Parathyroid adenoma (tissue), 2 donors: ENCODE results near the gene USHBP1.

Source experiments
- H2AFZ ChIP-seq: fragments of 300-600 bp; sonication (generic); one replicate; pipeline ENCODE4 v1.7.0; 2017; ENCODE audit warnings: antibody characterized with exemption, mild to moderate bottlenecking
- H3K27ac ChIP-seq: fragments of 300-600 bp; sonication (generic); one replicate; pipeline ENCODE4 v1.7.0; 2017
- H3K27me3 ChIP-seq: fragments of 300-600 bp; sonication (generic); one replicate; pipeline ENCODE4 v1.7.0; 2017; ENCODE audit warnings: low read length; ENCODE audit not compliant: control insufficient read depth, insufficient read depth
- H3K36me3 ChIP-seq: fragments of 300-600 bp; sonication (generic); one replicate; pipeline ENCODE4 v1.7.0; 2017; ENCODE audit warnings: low read length; ENCODE audit not compliant: control insufficient read depth, insufficient read depth
- H3K4me1 ChIP-seq: fragments of 300-600 bp; sonication (generic); one replicate; pipeline ENCODE4 v1.7.0; 2017; ENCODE audit warnings: control low read depth
- H3K4me2 ChIP-seq: fragments of 300-600 bp; sonication (generic); one replicate; pipeline ENCODE4 v1.7.0; 2017; ENCODE audit warnings: low read length
- H3K4me3 ChIP-seq: fragments of 300-600 bp; sonication (generic); one replicate; pipeline ENCODE4 v1.7.0; 2017; ENCODE audit warnings: low read depth, low read length
- H3K79me2 ChIP-seq: fragments of 300-600 bp; sonication (generic); one replicate; pipeline ENCODE4 v1.7.0; 2017; ENCODE audit warnings: control low read depth
- H3K9ac ChIP-seq: fragments of 300-600 bp; sonication (generic); one replicate; pipeline ENCODE4 v1.7.0; 2017; ENCODE audit warnings: mild to moderate bottlenecking
- H3K9me3 ChIP-seq: fragments of 300-600 bp; sonication (generic); one replicate; pipeline ENCODE4 v1.7.0; 2017; ENCODE audit warnings: low read length; ENCODE audit not compliant: control insufficient read depth
- TF ChIP-seq, protein P1 (sequence below): fragments of 300-600 bp; sonication (generic); IDR thresholded peaks from one replicate; pipeline ENCODE4 v1.7.0; 2017; ENCODE audit warnings: antibody characterized with exemption, mild to moderate bottlenecking
- donor health status: primary hyperparathyroidism.

Gene USHBP1

DNA sequence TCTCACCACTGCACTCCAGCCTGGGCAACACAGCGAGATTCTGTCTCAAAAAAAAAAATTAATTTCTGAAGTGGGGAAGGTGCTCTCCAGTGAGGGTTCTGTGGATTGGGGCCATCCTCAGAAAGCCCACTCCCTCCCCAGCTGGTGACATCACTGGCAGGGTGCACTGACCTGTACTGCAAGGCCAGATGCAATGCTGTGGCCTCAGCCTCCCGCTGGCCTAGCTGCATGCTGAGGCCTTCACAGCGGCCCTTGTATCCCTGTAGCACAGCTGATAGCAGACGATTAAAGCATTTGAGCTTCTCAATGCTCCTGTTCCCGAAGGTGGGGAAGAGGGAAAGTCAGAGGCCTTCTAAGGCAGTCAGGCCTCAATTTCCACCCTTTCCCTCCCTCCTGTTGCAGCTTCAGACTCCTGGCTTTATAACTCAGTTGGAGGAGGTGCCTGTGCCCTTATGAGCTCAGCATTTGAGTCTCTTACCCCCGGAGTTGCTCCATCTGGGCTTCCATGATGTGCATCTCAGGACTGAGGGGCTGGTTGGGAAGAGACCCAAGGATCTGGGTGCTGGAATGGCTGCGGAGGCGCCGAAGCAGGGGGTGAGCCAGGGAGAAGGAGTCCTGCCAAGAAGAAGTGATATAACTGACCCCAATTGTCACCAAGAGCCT, 5.3 kb downstream of the USHBP1 start:
- Histone ChIP-seq H3K4me2 (no peak overlapping the region), H3K4me1 (no peaks in the 10 kb centered on the region), H3K27me3 (no peaks in the 10 kb centered on the region)

DNA sequence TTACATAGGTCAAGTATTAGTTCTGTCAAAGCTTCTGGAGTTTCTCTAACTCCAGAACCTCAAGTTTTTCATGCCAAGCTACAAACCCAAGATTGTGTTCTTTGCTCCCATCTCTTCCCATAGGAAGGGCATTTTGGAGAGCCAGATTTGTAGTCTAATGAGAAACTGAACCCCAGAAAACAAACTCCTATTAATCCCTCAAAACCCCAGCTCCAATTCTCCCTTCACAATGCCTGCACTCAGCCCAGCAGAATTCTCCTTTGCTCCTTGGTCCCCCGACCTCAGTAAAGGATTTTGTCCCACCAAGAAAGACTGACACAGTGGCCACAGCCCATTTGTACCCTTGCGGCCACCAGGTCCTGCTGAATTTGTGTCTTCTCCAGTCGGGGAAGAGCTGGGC, 8.4 kb downstream of the USHBP1 start:
- Histone ChIP-seq H3K79me2 (no peaks in the 10 kb centered on the region), H2AFZ (no peak overlapping the region), H3K27me3 (no peaks in the 10 kb centered on the region), H3K27ac (no peak overlapping the region), H3K9me3 (no peaks in the 10 kb centered on the region), H3K4me3 (no peak overlapping the region), H3K36me3 (no peaks in the 10 kb centered on the region), H3K9ac (no peak overlapping the region), H3K4me1 (no peaks in the 10 kb centered on the region), H3K4me2 (no peak overlapping the region)
- TF ChIP-seq, protein P1, sequence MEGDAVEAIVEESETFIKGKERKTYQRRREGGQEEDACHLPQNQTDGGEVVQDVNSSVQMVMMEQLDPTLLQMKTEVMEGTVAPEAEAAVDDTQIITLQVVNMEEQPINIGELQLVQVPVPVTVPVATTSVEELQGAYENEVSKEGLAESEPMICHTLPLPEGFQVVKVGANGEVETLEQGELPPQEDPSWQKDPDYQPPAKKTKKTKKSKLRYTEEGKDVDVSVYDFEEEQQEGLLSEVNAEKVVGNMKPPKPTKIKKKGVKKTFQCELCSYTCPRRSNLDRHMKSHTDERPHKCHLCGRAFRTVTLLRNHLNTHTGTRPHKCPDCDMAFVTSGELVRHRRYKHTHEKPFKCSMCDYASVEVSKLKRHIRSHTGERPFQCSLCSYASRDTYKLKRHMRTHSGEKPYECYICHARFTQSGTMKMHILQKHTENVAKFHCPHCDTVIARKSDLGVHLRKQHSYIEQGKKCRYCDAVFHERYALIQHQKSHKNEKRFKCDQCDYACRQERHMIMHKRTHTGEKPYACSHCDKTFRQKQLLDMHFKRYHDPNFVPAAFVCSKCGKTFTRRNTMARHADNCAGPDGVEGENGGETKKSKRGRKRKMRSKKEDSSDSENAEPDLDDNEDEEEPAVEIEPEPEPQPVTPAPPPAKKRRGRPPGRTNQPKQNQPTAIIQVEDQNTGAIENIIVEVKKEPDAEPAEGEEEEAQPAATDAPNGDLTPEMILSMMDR: no peak

More for the DNA sequence above, 5.3 kb downstream of the USHBP1 start:
- TF ChIP-seq, protein P1: no peak
- Histone ChIP-seq H3K9me3 (no peaks in the 10 kb centered on the region), H3K4me3 (no peak overlapping the region), H2AFZ (no peak overlapping the region), H3K36me3 (no peaks in the 10 kb centered on the region), H3K9ac (no peak overlapping the region), H3K79me2 (no peaks in the 10 kb centered on the region), H3K27ac (no peak overlapping the region)

DNA sequence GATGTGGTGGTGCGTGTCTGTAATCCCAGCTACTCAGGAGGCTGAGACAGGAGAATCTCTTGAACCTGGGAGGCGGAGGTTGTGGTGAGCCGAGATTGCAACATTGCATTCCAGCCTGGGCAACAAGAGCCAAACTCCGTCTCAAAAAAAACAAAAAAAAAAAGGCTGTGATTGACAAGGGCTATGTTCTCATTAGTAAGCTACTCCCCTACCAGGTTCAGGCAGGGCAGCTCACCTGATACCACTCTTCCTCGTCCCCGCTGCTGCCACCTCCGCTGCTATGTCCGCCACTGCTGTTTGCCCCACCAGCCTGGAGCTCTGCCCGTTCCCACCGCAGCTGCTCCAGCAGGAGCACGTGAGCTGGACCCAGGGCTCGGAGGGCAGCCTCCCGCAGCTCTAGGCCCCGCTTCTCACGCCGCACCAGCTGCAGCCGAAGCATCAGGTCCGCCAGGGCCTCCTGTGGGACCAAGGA, 9.4 kb downstream of the USHBP1 start:
- H3K27ac ChIP-seq: no peak overlapping the region
- no peak overlapping the region for H3K4me2 ChIP-seq
- H3K36me3 ChIP-seq: no peaks in the 10 kb centered on the region
- no peaks in the 10 kb centered on the region for H3K9me3 ChIP-seq
- no peaks in the 10 kb centered on the region for H3K27me3 ChIP-seq
- no peaks in the 10 kb centered on the region for H3K79me2 ChIP-seq
- no peak overlapping the region for H3K4me3 ChIP-seq
- no peak overlapping the region for H2AFZ ChIP-seq
- H3K4me1 ChIP-seq: no peaks in the 10 kb centered on the region
- no peak overlapping the region for H3K9ac ChIP-seq
- TF ChIP-seq, protein P1: no peak

DNA sequence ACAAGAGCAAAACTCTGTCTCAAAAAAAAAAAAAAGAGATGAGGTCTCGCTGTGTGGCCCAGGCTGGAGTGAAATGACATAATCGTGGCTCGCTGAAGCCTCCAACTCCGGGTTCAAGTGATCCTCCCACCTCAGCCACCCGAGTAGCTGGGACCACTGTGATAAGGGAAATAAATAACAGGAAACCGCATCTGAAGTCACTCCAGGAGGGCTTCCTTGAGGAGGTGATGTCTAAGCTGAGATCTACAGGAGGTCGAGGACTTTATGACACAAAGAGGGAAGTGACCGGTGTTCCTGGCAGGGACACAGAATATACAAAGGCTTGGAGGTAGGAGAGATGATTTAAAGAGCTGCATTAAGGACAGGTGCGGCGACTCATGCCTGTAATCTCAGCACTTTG, 9.9 kb downstream of the USHBP1 start:
- no peaks in the 10 kb centered on the region for H3K4me1 ChIP-seq
- no peak overlapping the region for H3K4me2 ChIP-seq
- TF ChIP-seq, protein P1: no peak
- H3K79me2 ChIP-seq: no peaks in the 10 kb centered on the region
- H3K9ac ChIP-seq: no peak overlapping the region
- H3K36me3 ChIP-seq: no peaks in the 10 kb centered on the region
- no peaks in the 10 kb centered on the region for H3K27me3 ChIP-seq
- H3K4me3 ChIP-seq: no peak overlapping the region
- H2AFZ ChIP-seq: no peak overlapping the region
- H3K9me3 ChIP-seq: no peaks in the 10 kb centered on the region
- H3K27ac ChIP-seq: no peak overlapping the region
